Measurements from ENCODE around the gene KCNQ1.
"Not testable (repeated sequence)": the region's sequence is repeated elsewhere in the genome, so short reads cannot be mapped to it uniquely, and the experiment has no call there.

The KCNQ1 gene

DNA sequence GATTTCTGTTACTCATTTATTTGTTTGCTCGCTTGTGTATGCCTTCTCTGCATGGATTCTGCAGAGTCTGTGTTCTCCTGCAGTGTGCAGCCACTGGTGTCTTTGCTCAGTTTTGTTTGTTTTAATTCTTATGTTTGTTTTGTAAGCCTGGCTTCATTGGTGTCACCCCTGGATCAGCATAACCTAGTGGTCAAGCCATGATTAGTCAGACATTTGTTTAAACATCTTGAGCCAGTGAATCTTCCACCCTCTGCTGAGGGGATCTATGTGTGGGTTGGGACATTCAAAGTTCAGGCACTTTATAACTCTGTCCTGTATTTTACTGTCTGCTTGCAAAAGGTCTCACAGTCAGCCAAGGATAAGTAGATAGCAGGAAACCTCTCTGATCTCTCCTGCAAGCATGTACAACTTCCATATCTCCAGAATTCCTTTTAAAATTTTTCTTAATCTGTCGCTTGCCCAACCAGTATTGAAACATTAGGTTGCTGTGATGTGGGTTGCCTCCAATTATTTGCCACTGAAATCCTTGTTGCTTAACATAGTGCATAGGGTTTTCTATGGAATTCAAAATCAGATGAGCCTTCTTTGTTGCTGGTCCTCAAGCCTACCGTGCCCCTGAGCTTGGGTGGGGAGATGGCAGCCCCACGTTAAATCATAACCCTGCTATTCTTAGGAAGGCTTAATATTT is 168.2 kb downstream of the KCNQ1 start:
- no peak for DNase-seq (ENCODE audit: extremely low read depth, insufficient read length)
- TF ChIP-seq, protein P1, sequence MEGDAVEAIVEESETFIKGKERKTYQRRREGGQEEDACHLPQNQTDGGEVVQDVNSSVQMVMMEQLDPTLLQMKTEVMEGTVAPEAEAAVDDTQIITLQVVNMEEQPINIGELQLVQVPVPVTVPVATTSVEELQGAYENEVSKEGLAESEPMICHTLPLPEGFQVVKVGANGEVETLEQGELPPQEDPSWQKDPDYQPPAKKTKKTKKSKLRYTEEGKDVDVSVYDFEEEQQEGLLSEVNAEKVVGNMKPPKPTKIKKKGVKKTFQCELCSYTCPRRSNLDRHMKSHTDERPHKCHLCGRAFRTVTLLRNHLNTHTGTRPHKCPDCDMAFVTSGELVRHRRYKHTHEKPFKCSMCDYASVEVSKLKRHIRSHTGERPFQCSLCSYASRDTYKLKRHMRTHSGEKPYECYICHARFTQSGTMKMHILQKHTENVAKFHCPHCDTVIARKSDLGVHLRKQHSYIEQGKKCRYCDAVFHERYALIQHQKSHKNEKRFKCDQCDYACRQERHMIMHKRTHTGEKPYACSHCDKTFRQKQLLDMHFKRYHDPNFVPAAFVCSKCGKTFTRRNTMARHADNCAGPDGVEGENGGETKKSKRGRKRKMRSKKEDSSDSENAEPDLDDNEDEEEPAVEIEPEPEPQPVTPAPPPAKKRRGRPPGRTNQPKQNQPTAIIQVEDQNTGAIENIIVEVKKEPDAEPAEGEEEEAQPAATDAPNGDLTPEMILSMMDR (IDR thresholded peaks at IDR 0.05; ENCODE audit: insufficient read depth, low read length, poor library complexity, severe bottlenecking): no peak
- no peak overlapping the region for H3K4me3 ChIP-seq (replicated peaks; ENCODE audit: low read depth, low read length)
- H3K27me3 ChIP-seq (replicated peaks; ENCODE audit: control insufficient read depth, insufficient read depth, low read length): no peaks in the 10 kb centered on the region
- H3K36me3 ChIP-seq (ENCODE audit: control insufficient read depth, insufficient read depth, low read length): no peaks in the 10 kb centered on the region

DNA sequence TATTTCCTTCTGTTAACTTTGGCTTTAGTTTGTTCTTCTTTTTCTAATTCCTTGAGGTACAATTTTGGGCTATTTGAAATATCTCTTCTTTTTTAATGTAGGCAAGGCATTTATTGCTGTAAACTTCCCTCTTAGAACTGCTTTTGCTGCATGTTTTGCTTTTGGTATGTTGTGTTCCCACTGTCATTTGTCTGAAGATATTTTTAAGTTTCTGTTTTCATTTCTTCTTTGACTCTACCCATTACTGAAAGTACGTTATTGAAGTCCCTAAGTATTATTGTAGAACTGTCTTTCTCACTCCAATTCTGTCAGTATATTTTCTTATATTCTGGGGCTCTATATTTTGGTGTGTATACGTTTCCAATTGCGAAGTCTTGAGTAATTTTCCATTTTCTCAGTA is 177.1 kb downstream of the KCNQ1 start:
- TF ChIP-seq, protein P1 (IDR thresholded peaks at IDR 0.05; ENCODE audit: insufficient read depth, low read length, poor library complexity, severe bottlenecking): no peak
- H3K4me3 ChIP-seq (replicated peaks; ENCODE audit: low read depth, low read length): no peak overlapping the region
- DNase-seq (ENCODE audit: extremely low read depth, insufficient read length): no peak
- H3K27me3 ChIP-seq (replicated peaks; ENCODE audit: control insufficient read depth, insufficient read depth, low read length): no peaks in the 10 kb centered on the region
- no peaks in the 10 kb centered on the region for H3K36me3 ChIP-seq (ENCODE audit: control insufficient read depth, insufficient read depth, low read length)

DNA sequence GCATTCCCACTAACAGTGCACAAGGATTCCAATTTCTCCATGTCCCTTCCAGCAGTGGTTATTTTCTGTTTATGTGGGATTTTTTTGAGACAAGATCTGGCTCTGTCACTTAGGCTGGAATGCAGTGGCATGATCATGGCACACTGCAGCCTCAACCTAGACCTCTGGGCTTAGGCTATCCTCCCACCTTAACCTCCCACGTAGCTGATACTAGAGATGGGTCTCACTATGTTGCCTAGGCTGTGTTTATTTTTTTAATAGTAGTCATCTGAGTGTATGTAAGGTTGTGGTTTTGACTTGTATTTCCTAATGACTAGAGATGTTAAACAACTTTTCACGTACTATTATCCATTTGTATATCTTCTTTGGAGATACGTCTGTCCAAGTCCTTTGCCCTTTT is 180.4 kb downstream of the KCNQ1 start:
- TF ChIP-seq, protein P1 (IDR thresholded peaks at IDR 0.05; ENCODE audit: insufficient read depth, low read length, poor library complexity, severe bottlenecking): no peak
- no peak overlapping the region for H3K4me3 ChIP-seq (replicated peaks; ENCODE audit: low read depth, low read length)
- H3K36me3 ChIP-seq (ENCODE audit: control insufficient read depth, insufficient read depth, low read length): no peaks in the 10 kb centered on the region
- no peaks in the 10 kb centered on the region for H3K27me3 ChIP-seq (replicated peaks; ENCODE audit: control insufficient read depth, insufficient read depth, low read length)
- DNase-seq (ENCODE audit: extremely low read depth, insufficient read length): no peak

DNA sequence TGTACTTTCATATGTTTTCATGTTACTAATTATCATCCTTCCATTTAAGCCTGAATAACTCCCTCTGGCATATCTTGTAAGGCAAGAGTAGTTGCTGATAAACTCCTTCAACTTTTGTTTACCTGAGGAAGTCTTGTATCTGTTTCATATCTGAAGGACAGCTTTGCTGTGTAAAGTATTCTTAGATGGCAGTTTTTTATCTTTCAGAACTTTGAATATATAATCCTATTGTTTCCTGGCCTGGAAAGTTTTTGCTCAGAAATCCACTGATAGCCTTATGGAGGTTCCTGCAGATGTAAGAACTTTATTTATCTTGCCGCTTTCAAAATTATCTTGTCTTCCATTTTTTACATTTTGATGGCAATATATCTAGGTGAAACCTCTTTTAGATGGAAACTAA is 185.9 kb downstream of the KCNQ1 start:
- TF ChIP-seq, protein P1 (IDR thresholded peaks at IDR 0.05; ENCODE audit: insufficient read depth, low read length, poor library complexity, severe bottlenecking): no peak
- H3K4me3 ChIP-seq (replicated peaks; ENCODE audit: low read depth, low read length): no peak overlapping the region
- DNase-seq (ENCODE audit: extremely low read depth, insufficient read length): no peak
- H3K36me3 ChIP-seq (ENCODE audit: control insufficient read depth, insufficient read depth, low read length): no peaks in the 10 kb centered on the region
- no peaks in the 10 kb centered on the region for H3K27me3 ChIP-seq (replicated peaks; ENCODE audit: control insufficient read depth, insufficient read depth, low read length)

DNA sequence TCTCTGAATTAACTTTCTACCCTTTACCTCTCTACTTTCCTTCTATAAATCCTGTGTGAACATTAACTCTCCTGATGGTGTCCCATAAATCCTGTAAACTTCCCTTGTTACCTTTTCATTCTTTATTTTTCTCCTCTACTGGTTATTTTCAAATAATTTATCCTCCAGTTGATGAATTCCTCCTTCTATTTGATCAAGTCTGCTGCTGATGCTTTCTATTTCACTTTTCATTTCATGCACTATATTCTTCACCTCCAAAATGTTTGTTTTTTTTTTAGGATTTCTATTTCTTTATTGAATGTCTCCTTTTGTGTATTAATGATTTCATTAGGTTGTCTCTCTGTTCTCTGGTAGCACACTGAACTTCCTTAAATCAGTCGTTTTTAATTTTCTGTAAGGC is 186.4 kb downstream of the KCNQ1 start:
- TF ChIP-seq, protein P1 (IDR thresholded peaks at IDR 0.05; ENCODE audit: insufficient read depth, low read length, poor library complexity, severe bottlenecking): no peak
- Histone ChIP-seq H3K4me3 (replicated peaks; ENCODE audit: low read depth, low read length) (no peak overlapping the region), H3K36me3 (ENCODE audit: control insufficient read depth, insufficient read depth, low read length) (no peaks in the 10 kb centered on the region), H3K27me3 (replicated peaks; ENCODE audit: control insufficient read depth, insufficient read depth, low read length) (no peaks in the 10 kb centered on the region)
- DNase-seq (ENCODE audit: extremely low read depth, insufficient read length): no peak

DNA sequence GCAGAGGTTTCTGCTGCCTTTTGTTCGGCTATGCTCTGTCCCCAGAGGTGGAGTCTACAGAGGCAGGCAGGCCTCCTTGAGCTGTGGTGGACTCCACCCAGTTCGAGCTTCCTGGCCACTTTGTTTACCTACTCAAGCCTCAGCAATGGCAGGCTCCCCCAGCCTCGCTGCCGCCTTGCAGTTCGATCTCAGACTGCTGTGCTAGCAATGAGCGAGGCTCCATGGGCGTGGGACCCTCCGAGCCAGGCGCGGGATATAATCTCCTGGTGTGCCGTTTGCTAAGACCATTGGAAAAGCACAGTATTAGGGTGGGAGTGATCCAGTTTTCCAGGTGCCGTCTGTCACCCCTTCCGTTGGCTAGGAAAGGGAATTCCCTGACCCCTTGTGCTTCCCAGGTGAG is 195.0 kb downstream of the KCNQ1 start:
- DNase-seq (ENCODE audit: extremely low read depth, insufficient read length); H3K4me3 ChIP-seq (replicated peaks; ENCODE audit: low read depth, low read length); H3K27me3 ChIP-seq (replicated peaks; ENCODE audit: control insufficient read depth, insufficient read depth, low read length); H3K36me3 ChIP-seq (ENCODE audit: control insufficient read depth, insufficient read depth, low read length): not testable (repeated sequence)

Measured in GM06990 (cell line).